ENCODE measurements around the gene FILIP1L.
"Not testable (repeated sequence)": the region's sequence is repeated elsewhere in the genome, so short reads cannot be mapped to it uniquely, and the experiment has no call there.

The FILIP1L gene

GRCh38 chr3:99863588-99863987 lies 250.7 kb downstream of the FILIP1L start:
- no peak for DNase-seq

GRCh38 chr3:99863002-99863401 lies 251.3 kb downstream of the FILIP1L start:
- no peak for DNase-seq

GRCh38 chr3:99862208-99862607 lies 252.1 kb downstream of the FILIP1L start:
- DNase-seq, result no peak

- DNase-seq, result no peak
These were observed 253.1 kb downstream of the FILIP1L start for GRCh38 chr3:99861216-99861615.

- no peak for DNase-seq
These were observed 254.5 kb downstream of the FILIP1L start for GRCh38 chr3:99859825-99860224.

GRCh38 chr3:99858469-99858868 lies 255.8 kb downstream of the FILIP1L start:
- no peak for DNase-seq

GRCh38 chr3:99857278-99857677 lies 257.0 kb downstream of the FILIP1L start:
- DNase-seq, result no peak

GRCh38 chr3:99856437-99857220 lies 257.7 kb downstream of the FILIP1L start:
- no peak for DNase-seq

- DNase-seq, result no peak
These were observed 258.4 kb downstream of the FILIP1L start for GRCh38 chr3:99855900-99856299.

GRCh38 chr3:99854756-99855298 lies 259.5 kb downstream of the FILIP1L start:
- no peak for DNase-seq

- DNase-seq, result no peak
These were observed 261.4 kb downstream of the FILIP1L start for GRCh38 chr3:99852851-99853250.

GRCh38 chr3:99851955-99852354 lies 262.3 kb downstream of the FILIP1L start:
- no peak for DNase-seq

- peak in 3 of 4 experiments; percentile 17 to 42 (median 29) for DNase-seq
These were observed 263.7 kb downstream of the FILIP1L start for GRCh38 chr3:99850608-99851007.

GRCh38 chr3:99848433-99848832 lies 265.9 kb downstream of the FILIP1L start:
- DNase-seq, result no peak

- DNase-seq, result peak; percentile 21 to 64 (median 50)
These were observed 267.7 kb downstream of the FILIP1L start for GRCh38 chr3:99846477-99847160.

- DNase-seq, result no peak
These were observed 268.3 kb downstream of the FILIP1L start for GRCh38 chr3:99845999-99846398.

GRCh38 chr3:99845331-99845730 lies 269.0 kb downstream of the FILIP1L start:
- peak; percentile 9 to 73 (median 56) for DNase-seq

- DNase-seq, result no peak
These were observed 270.6 kb downstream of the FILIP1L start for GRCh38 chr3:99843590-99844258.

GRCh38 chr3:99842826-99843589 lies 271.3 kb downstream of the FILIP1L start:
- DNase-seq, result peak; percentile 15 to 69 (median 41)

GRCh38 chr3:99841949-99842348 lies 272.4 kb downstream of the FILIP1L start:
- not testable (repeated sequence) for DNase-seq

GRCh38 chr3:99839613-99840012 lies 274.7 kb downstream of the FILIP1L start:
- no peak for DNase-seq

GRCh38 chr3:99838755-99839154 lies 275.5 kb downstream of the FILIP1L start:
- no peak for DNase-seq

Data from suppressor macrophage (primary cell).